Activated CD4-positive, alpha-beta memory T cell treated with anti-CD3 and anti-CD28 coated beads, Interleukin-2, amount 10 ng/mL, durations not matched to agents 7 days and 5 days (primary cell): ENCODE results near the gene DOCK7. TPM values are rescaled to one million over a fixed set of nuclear protein-coding genes. Genes with fewer than 3 reads are reported as not detected.
A peak's percentile ranks its signal among the peaks of the same experiment; 100 is the strongest.
"Not testable (repeated sequence)": the region's sequence is repeated elsewhere in the genome, so short reads cannot be mapped to it uniquely, and the experiment has no call there.

Experiments used
- CTCF ChIA-PET: fragments of 350-600 bp; sonication (Branson Sonifier 250); formaldehyde crosslinking; loops from one replicate; lab custom pipeline; 2021; ENCODE audit warnings: antibody characterized with exemption, inconsistent platforms; lab: Charles Lee
- POLR2A ChIA-PET: fragments of 350-600 bp; sonication (Branson Sonifier 250); formaldehyde crosslinking; loops from one replicate; lab custom pipeline; 2021; ENCODE audit warnings: antibody characterized with exemption; lab: Charles Lee
- DNase-seq: peaks from one replicate; pipeline ENCODE4 v3.0.0-alpha.2; 2020
- H3K27ac Mint-ChIP-seq: one replicate; pipeline ENCODE4 v1.8.0; 2021; ENCODE audit warnings: mild to moderate bottlenecking, mixed read lengths
- H3K27me3 Mint-ChIP-seq: one replicate; pipeline ENCODE4 v1.8.0; 2021; ENCODE audit warnings: mixed read lengths
- H3K36me3 Mint-ChIP-seq: one replicate; pipeline ENCODE4 v1.8.0; 2021; ENCODE audit warnings: low read depth, mixed read lengths
- H3K4me1 Mint-ChIP-seq: one replicate; pipeline ENCODE4 v1.8.0; 2021; ENCODE audit warnings: mixed read lengths
- H3K4me3 Mint-ChIP-seq: one replicate; pipeline ENCODE4 v1.8.0; 2021; ENCODE audit warnings: mild to moderate bottlenecking, mixed read lengths
- H3K9me3 Mint-ChIP-seq: one replicate; pipeline ENCODE4 v1.8.0; 2021; ENCODE audit warnings: mixed read lengths
- total RNA-seq, 2 experiments: library from RNA; stranded (reverse); gene quantifications; one replicate each; pipeline ENCODE4 v1.2.3, GENCODE V29; 2021

The DOCK7 gene
- total RNA-seq, 2 experiments from 2014 or later, result 7.6 to 13.5 TPM

- H3K9me3 Mint-ChIP-seq, POLR2A ChIA-PET, H3K4me1 Mint-ChIP-seq, H3K27me3 Mint-ChIP-seq, H3K27ac Mint-ChIP-seq, H3K36me3 Mint-ChIP-seq, DNase-seq, H3K4me3 Mint-ChIP-seq, CTCF ChIA-PET: not testable (repeated sequence)
Measured at GRCh38 chr1:62718400-62718799, 30.2 kb upstream of the DOCK7 start.

GRCh38 chr1:62717483-62717882 lies 29.3 kb upstream of the DOCK7 start:
- DNase-seq, result no peak
- CTCF ChIA-PET, result no interaction called here
- H3K27ac Mint-ChIP-seq, result no peak overlapping the region
- no peak overlapping the region for H3K4me3 Mint-ChIP-seq
- H3K27me3 Mint-ChIP-seq, result no peaks in the 10 kb centered on the region
- H3K9me3 Mint-ChIP-seq, result no peaks in the 10 kb centered on the region
- no peaks in the 10 kb centered on the region for H3K36me3 Mint-ChIP-seq
- POLR2A ChIA-PET, result no interaction called here
- no peaks in the 10 kb centered on the region for H3K4me1 Mint-ChIP-seq

GRCh38 chr1:62716397-62716796 lies 28.2 kb upstream of the DOCK7 start:
- Mint-ChIP-seq H3K4me3 (no peak overlapping the region), H3K27me3 (no peaks in the 10 kb centered on the region), H3K4me1 (no peaks in the 10 kb centered on the region), H3K9me3 (no peaks in the 10 kb centered on the region), H3K27ac (no peak overlapping the region), H3K36me3 (no peaks in the 10 kb centered on the region)
- CTCF ChIA-PET, result no interaction called here
- POLR2A ChIA-PET, result no interaction called here
- no peak for DNase-seq

- DNase-seq, result no peak
- CTCF ChIA-PET, result no interaction called here
- no peaks in the 10 kb centered on the region for H3K36me3 Mint-ChIP-seq
- H3K9me3 Mint-ChIP-seq, result no peaks in the 10 kb centered on the region
- no peaks in the 10 kb centered on the region for H3K4me1 Mint-ChIP-seq
- H3K4me3 Mint-ChIP-seq, result no peak overlapping the region
- H3K27ac Mint-ChIP-seq, result no peak overlapping the region
- H3K27me3 Mint-ChIP-seq, result no peaks in the 10 kb centered on the region
- POLR2A ChIA-PET, result no interaction called here
Measured at GRCh38 chr1:62712336-62713243, 24.4 kb upstream of the DOCK7 start.

- ChIA-PET CTCF (no interaction called here), POLR2A (no interaction called here)
- Mint-ChIP-seq H3K27ac (no peak overlapping the region), H3K4me1 (no peaks in the 10 kb centered on the region), H3K9me3 (no peaks in the 10 kb centered on the region), H3K36me3 (no peaks in the 10 kb centered on the region), H3K4me3 (no peak overlapping the region), H3K27me3 (no peaks in the 10 kb centered on the region)
- no peak for DNase-seq
Measured at GRCh38 chr1:62707744-62708120, 19.5 kb upstream of the DOCK7 start.

GRCh38 chr1:62706985-62707743 lies 19.0 kb upstream of the DOCK7 start:
- H3K36me3 Mint-ChIP-seq, result no peaks in the 10 kb centered on the region

GRCh38 chr1:62698161-62698560 lies 10.0 kb upstream of the DOCK7 start:
- H3K27ac Mint-ChIP-seq, H3K4me1 Mint-ChIP-seq, H3K9me3 Mint-ChIP-seq, POLR2A ChIA-PET, CTCF ChIA-PET, H3K36me3 Mint-ChIP-seq, H3K27me3 Mint-ChIP-seq, DNase-seq, H3K4me3 Mint-ChIP-seq: not testable (repeated sequence)

More at GRCh38 chr1:62706985-62707743, 19.0 kb upstream of the DOCK7 start:
- H3K27me3 Mint-ChIP-seq, result no peaks in the 10 kb centered on the region
- no peak overlapping the region for H3K27ac Mint-ChIP-seq
- DNase-seq, result no peak
- ChIA-PET CTCF (no interaction called here), POLR2A (no interaction called here)
- no peaks in the 10 kb centered on the region for H3K4me1 Mint-ChIP-seq
- H3K4me3 Mint-ChIP-seq, result no peak overlapping the region
- H3K9me3 Mint-ChIP-seq, result no peaks in the 10 kb centered on the region

GRCh38 chr1:62694479-62694878 lies 6.3 kb upstream of the DOCK7 start:
- H3K4me3 Mint-ChIP-seq, H3K27ac Mint-ChIP-seq, H3K27me3 Mint-ChIP-seq, H3K9me3 Mint-ChIP-seq, H3K4me1 Mint-ChIP-seq, POLR2A ChIA-PET, H3K36me3 Mint-ChIP-seq, DNase-seq: not testable (repeated sequence)
- CTCF ChIA-PET, result interaction anchor here (0.5 kb wide), 1 partner anchor 519 kb away, joined by 3 read pairs; no protein-coding TSS in a partner anchor

GRCh38 chr1:62693123-62693522 lies 4.9 kb upstream of the DOCK7 start:
- no peak overlapping the region for H3K27ac Mint-ChIP-seq
- no peaks in the 10 kb centered on the region for H3K27me3 Mint-ChIP-seq
- peaks cover 14% of the 10 kb centered on the region for H3K4me1 Mint-ChIP-seq
- no peak overlapping the region for H3K4me3 Mint-ChIP-seq
- ChIA-PET POLR2A (no interaction called here), CTCF (no interaction called here)
- H3K36me3 Mint-ChIP-seq, result no peaks in the 10 kb centered on the region
- no peak for DNase-seq
- H3K9me3 Mint-ChIP-seq, result no peaks in the 10 kb centered on the region

- H3K36me3 Mint-ChIP-seq, result no peaks in the 10 kb centered on the region
- no peak overlapping the region for H3K4me3 Mint-ChIP-seq
- POLR2A ChIA-PET, result no interaction called here
- no peaks in the 10 kb centered on the region for H3K9me3 Mint-ChIP-seq
- H3K27ac Mint-ChIP-seq, result no peak overlapping the region
- no peaks in the 10 kb centered on the region for H3K27me3 Mint-ChIP-seq
- no peak for DNase-seq
- CTCF ChIA-PET, result no interaction called here
- H3K4me1 Mint-ChIP-seq, result peaks cover 24% of the 10 kb centered on the region
Measured at GRCh38 chr1:62691062-62691844, 3.1 kb upstream of the DOCK7 start.

GRCh38 chr1:62689524-62689923 lies 1.3 kb upstream of the DOCK7 start:
- no peak overlapping the region for H3K4me3 Mint-ChIP-seq

GRCh38 chr1:62688687-62689085 lies 500 bp upstream of the DOCK7 start:
- no peak overlapping the region for H3K27ac Mint-ChIP-seq
- H3K27me3 Mint-ChIP-seq, result no peaks in the 10 kb centered on the region
- H3K9me3 Mint-ChIP-seq, result no peaks in the 10 kb centered on the region
- ChIA-PET CTCF (interaction anchor here (0.9 kb wide), 1 partner anchor 29 kb away, joined by 3 read pairs; no protein-coding TSS in a partner anchor), POLR2A (interaction anchor here (1.0 kb wide), 1 partner anchor 253 kb away, joined by 3 read pairs; no protein-coding TSS in a partner anchor)
- no peak for DNase-seq
- H3K4me3 Mint-ChIP-seq, result peak overlapping the region; percentile 82
- H3K36me3 Mint-ChIP-seq, result no peaks in the 10 kb centered on the region
- H3K4me1 Mint-ChIP-seq, result peaks cover 30% of the 10 kb centered on the region

More at GRCh38 chr1:62689524-62689923, 1.3 kb upstream of the DOCK7 start:
- Mint-ChIP-seq H3K27ac (no peak overlapping the region), H3K36me3 (no peaks in the 10 kb centered on the region), H3K9me3 (no peaks in the 10 kb centered on the region), H3K27me3 (no peaks in the 10 kb centered on the region), H3K4me1 (peaks cover 30% of the 10 kb centered on the region)
- POLR2A ChIA-PET, result no interaction called here
- DNase-seq, result no peak
- CTCF ChIA-PET, result interaction anchor here (0.6 to 1.0 kb wide), 3 partner anchors 30 to 58 kb away, joined by 3 to 4 read pairs (median 3); no protein-coding TSS in a partner anchor
